ENCODE data around the gene PPIL6.

The PPIL6 gene

GRCh38 chr6:109456710-109457561, 16.5 kb upstream of the PPIL6 start:
- no peaks in the 10 kb centered on the region for H3K9me2 ChIP-seq (replicated peaks; ENCODE audit: insufficient read depth, low read length)
- TF ChIP-seq EZH2phosphoT487 (IDR thresholded peaks at IDR 0.05; ENCODE audit: low read length), result no peak
- H3K4me1 ChIP-seq (ENCODE audit: low read length), result peaks cover 57% of the 10 kb centered on the region
- 0 out of 2 replicates have a peak, but pooled peaks cover 2% of the 10 kb centered on the region for H3K36me3 ChIP-seq (replicated peaks; ENCODE audit: insufficient read depth, low read length)
- H3K9me3 ChIP-seq (replicated peaks; ENCODE audit: insufficient read depth, low read length), result no peaks in the 10 kb centered on the region
- H4K20me1 ChIP-seq (ENCODE audit: insufficient read depth, low read length), result no peaks in the 10 kb centered on the region
- H3K27me3 ChIP-seq (replicated peaks; ENCODE audit: insufficient read depth, low read length), result no peaks in the 10 kb centered on the region
- no peak overlapping the region for H2AFZ ChIP-seq (ENCODE audit: low read length)
- no peak overlapping the region for H3K27ac ChIP-seq (ENCODE audit: low read length)
- H3K4me3 ChIP-seq (ENCODE audit: low read length), result peak overlapping the region; percentile 85
- peaks cover 52% of the 10 kb centered on the region for H3K79me2 ChIP-seq (ENCODE audit: low read length)
- DNase-seq, result no peak
- peak overlapping the region; percentile 76 for H3K9ac ChIP-seq (ENCODE audit: low read length)
- peaks cover 52% of the 10 kb centered on the region for H3F3A ChIP-seq (ENCODE audit: insufficient read depth, low read length)
- H3K4me2 ChIP-seq (ENCODE audit: low read depth, low read length), result peak overlapping the region; percentile 98

GRCh38 chr6:109456111-109456583, 15.7 kb upstream of the PPIL6 start:
- Histone ChIP-seq H3K36me3 (replicated peaks; ENCODE audit: insufficient read depth, low read length) (no peaks in the 10 kb centered on the region), H3K27ac (ENCODE audit: low read length) (peak overlapping the region; percentile 62; the same call in 1 of the 2 replicates), H3K9me3 (replicated peaks; ENCODE audit: insufficient read depth, low read length) (no peaks in the 10 kb centered on the region), H3K4me1 (ENCODE audit: low read length) (peaks cover 51% of the 10 kb centered on the region), H2AFZ (ENCODE audit: low read length) (peak overlapping the region; percentile 47), H4K20me1 (ENCODE audit: insufficient read depth, low read length) (no peaks in the 10 kb centered on the region), H3K9me2 (replicated peaks; ENCODE audit: insufficient read depth, low read length) (no peaks in the 10 kb centered on the region), H3K79me2 (ENCODE audit: low read length) (peaks cover 49% of the 10 kb centered on the region), H3F3A (ENCODE audit: insufficient read depth, low read length) (peaks cover 45% of the 10 kb centered on the region), H3K4me3 (ENCODE audit: low read length) (peak overlapping the region; percentile 85), H3K27me3 (replicated peaks; ENCODE audit: insufficient read depth, low read length) (no peaks in the 10 kb centered on the region), H3K9ac (ENCODE audit: low read length) (peak overlapping the region; percentile 76), H3K4me2 (ENCODE audit: low read depth, low read length) (peak overlapping the region; percentile 98)
- DNase-seq, result peak; percentile 21
- TF ChIP-seq EZH2phosphoT487 (IDR thresholded peaks at IDR 0.05; ENCODE audit: low read length) (no peak), CTCF (IDR thresholded peaks at IDR 0.05; ENCODE audit: low read length) (peak; percentile 13; the same call in 1 of the 2 replicates)

GRCh38 chr6:109455437-109456110, 15.1 kb upstream of the PPIL6 start, which contains the start of gene MICAL1:
Gene MICAL1, minus strand, starts transcription at chr6:109455772. Its CDS starts 1,576 bp downstream, at chr6:109454196.
- H3K4me1 ChIP-seq (ENCODE audit: low read length), result peaks cover 50% of the 10 kb centered on the region
- no peaks in the 10 kb centered on the region for H3K27me3 ChIP-seq (replicated peaks; ENCODE audit: insufficient read depth, low read length)
- H3K4me2 ChIP-seq (ENCODE audit: low read depth, low read length), result peak within 1 kb of the TSS; percentile 98
- H3K79me2 ChIP-seq (ENCODE audit: low read length), result peaks cover 49% of the 10 kb centered on the region
- TF ChIP-seq EZH2phosphoT487 (IDR thresholded peaks at IDR 0.05; ENCODE audit: low read length), result no peak
- TF ChIP-seq CTCF (IDR thresholded peaks at IDR 0.05; ENCODE audit: low read length), result peak; percentile 30
- H3K4me3 ChIP-seq (ENCODE audit: low read length), result peak within 1 kb of the TSS; percentile 94
- no peaks in the 10 kb centered on the region for H3K9me3 ChIP-seq (replicated peaks; ENCODE audit: insufficient read depth, low read length)
- H3K27ac ChIP-seq (ENCODE audit: low read length), result peak within 1 kb of the TSS; percentile 86
- peak within 1 kb of the TSS; percentile 82 for H2AFZ ChIP-seq (ENCODE audit: low read length)
- peak; percentile 84 for DNase-seq
- H3F3A ChIP-seq (ENCODE audit: insufficient read depth, low read length), result peaks cover 40% of the 10 kb centered on the region
- no peaks in the 10 kb centered on the region for H3K9me2 ChIP-seq (replicated peaks; ENCODE audit: insufficient read depth, low read length)
- H3K36me3 ChIP-seq (replicated peaks; ENCODE audit: insufficient read depth, low read length), result no peaks in the 10 kb centered on the region
- H3K9ac ChIP-seq (ENCODE audit: low read length), result peak within 1 kb of the TSS; percentile 87
- H4K20me1 ChIP-seq (ENCODE audit: insufficient read depth, low read length), result no peaks in the 10 kb centered on the region

Measured in MM.1S (cell line).